H9 (cell line): ENCODE data around the gene FBXW9. TPM values are rescaled to one million over a fixed set of nuclear protein-coding genes. Genes with fewer than 3 reads are reported as not detected.

Experiments used
- DNase-seq: peaks from one replicate; pipeline ENCODE4 v3.0.0-alpha.2; 2017
- H2AFZ ChIP-seq: one replicate; pipeline ENCODE4 v1.6.1; 2013; ENCODE audit warnings: mild to moderate bottlenecking, low read length, control low read depth, moderate library complexity
- H2AK5ac ChIP-seq: 2 replicates; pipeline ENCODE4 v1.6.1; 2013; ENCODE audit warnings: low read length, control low read depth, mixed read lengths; ENCODE audit not compliant: insufficient read length
- H2BK120ac ChIP-seq: one replicate; pipeline ENCODE4 v1.6.1; 2013; ENCODE audit warnings: low read depth, mild to moderate bottlenecking, low read length, control low read depth, inconsistent platforms; ENCODE audit not compliant: poor library complexity, severe bottlenecking
- H2BK12ac ChIP-seq: 2 replicates; pipeline ENCODE4 v1.6.1; 2013; ENCODE audit warnings: low read length, control low read depth, mixed read lengths, low read depth; ENCODE audit not compliant: insufficient read length
- H2BK15ac ChIP-seq: 2 replicates; pipeline ENCODE4 v1.6.1; 2013; ENCODE audit warnings: low read depth, low read length, control low read depth
- H2BK20ac ChIP-seq: one replicate; pipeline ENCODE4 v1.6.1; 2013; ENCODE audit warnings: low read depth, mild to moderate bottlenecking, low read length, control low read depth, inconsistent platforms; ENCODE audit not compliant: poor library complexity, severe bottlenecking
- H2BK5ac ChIP-seq: 2 replicates; pipeline ENCODE4 v1.6.1; 2013; ENCODE audit warnings: low read length, control low read depth, mixed read lengths; ENCODE audit not compliant: insufficient read length
- H3K14ac ChIP-seq: 2 replicates; pipeline ENCODE4 v1.6.1; 2013; ENCODE audit warnings: low read length, control low read depth; ENCODE audit not compliant: insufficient read depth
- H3K18ac ChIP-seq: 2 replicates; pipeline ENCODE4 v1.6.1; 2013; ENCODE audit warnings: low read depth, mild to moderate bottlenecking, mixed read lengths, low read length, control low read depth; ENCODE audit not compliant: insufficient read length
- H3K23ac ChIP-seq: 2 replicates; pipeline ENCODE4 v1.6.1; 2013; ENCODE audit warnings: low read length, control low read depth, mixed read lengths, low read depth; ENCODE audit not compliant: insufficient read length
- H3K23me2 ChIP-seq: 2 replicates; pipeline ENCODE4 v1.6.1; 2013; ENCODE audit warnings: low read depth, mild to moderate bottlenecking, mixed read lengths, low read length, control low read depth; ENCODE audit not compliant: insufficient read length, poor library complexity, severe bottlenecking
- H3K27ac ChIP-seq: 2 replicates; pipeline ENCODE4 v1.5.1; 2013; ENCODE audit warnings: low read length, control low read depth, mixed read lengths, low read depth; ENCODE audit not compliant: insufficient read length
- H3K27me3 ChIP-seq: 2 replicates; pipeline ENCODE4 v1.6.1; 2013; ENCODE audit warnings: low read length, control low read depth, inconsistent platforms; ENCODE audit not compliant: insufficient read depth
- H3K4ac ChIP-seq: 2 replicates; pipeline ENCODE4 v1.6.1; 2013; ENCODE audit warnings: low read depth, mild to moderate bottlenecking, control low read depth, inconsistent platforms, low read length, moderate library complexity
- H3K4me1 ChIP-seq: 2 replicates; pipeline ENCODE4 v1.6.1; 2013; ENCODE audit warnings: low read length, control low read depth, inconsistent platforms; ENCODE audit not compliant: insufficient read depth
- H3K4me2 ChIP-seq: 2 replicates; pipeline ENCODE4 v1.6.1; 2013; ENCODE audit warnings: low read length, control low read depth, mixed read lengths; ENCODE audit not compliant: insufficient read length, insufficient read depth
- H3K56ac ChIP-seq: 2 replicates; pipeline ENCODE4 v1.6.1; 2013; ENCODE audit warnings: low read depth, mild to moderate bottlenecking, mixed read lengths, low read length, control low read depth; ENCODE audit not compliant: insufficient read length
- H3K79me1 ChIP-seq: 2 replicates; pipeline ENCODE4 v1.6.1; 2013; ENCODE audit warnings: low read depth, mild to moderate bottlenecking, moderate library complexity, low read length, control low read depth, inconsistent platforms; ENCODE audit not compliant: insufficient read depth, poor library complexity, severe bottlenecking
- H3K79me2 ChIP-seq: 2 replicates; pipeline ENCODE4 v1.6.1; 2013; ENCODE audit warnings: low read length, control low read depth, inconsistent platforms; ENCODE audit not compliant: insufficient read depth
- H3K9ac ChIP-seq: 2 replicates; pipeline ENCODE4 v1.6.1; 2013; ENCODE audit warnings: low read length, control low read depth, mixed read lengths; ENCODE audit not compliant: insufficient read length; ENCODE audit errors: extremely low read depth
- H3K9me3 ChIP-seq: one replicate; pipeline ENCODE4 v1.6.1; 2013; ENCODE audit warnings: low read depth, low read length, inconsistent platforms; ENCODE audit not compliant: control insufficient read depth
- H3T11ph ChIP-seq: one replicate; pipeline ENCODE4 v1.6.1; 2013; ENCODE audit warnings: mild to moderate bottlenecking, low read length, control low read depth, inconsistent platforms
- H4K20me1 ChIP-seq: one replicate; pipeline ENCODE4 v1.6.1; 2013; ENCODE audit not compliant: control insufficient read depth, insufficient read length, insufficient read depth
- H4K5ac ChIP-seq: 2 replicates; pipeline ENCODE4 v1.6.1; 2013; ENCODE audit warnings: low read depth, mild to moderate bottlenecking, mixed read lengths, low read length, control low read depth; ENCODE audit not compliant: insufficient read length
- H4K8ac ChIP-seq: replicated peaks from 2 replicates; pipeline ENCODE4 v1.6.1; 2013; ENCODE audit warnings: low read length, control low read depth, mixed read lengths, low read depth; ENCODE audit not compliant: insufficient read length
- H4K91ac ChIP-seq: 2 replicates; pipeline ENCODE4 v1.6.1; 2013; ENCODE audit warnings: low read depth, mild to moderate bottlenecking, moderate library complexity, mixed read lengths, low read length, control low read depth; ENCODE audit not compliant: insufficient read length
- H3K27ac Mint-ChIP-seq, 3 experiments: 2 replicates in 2 of 3; 3 replicates in 1 of 3; pipeline ENCODE4 v1.8.0; 2020 to 2021; ENCODE audit warnings: mixed read lengths in 3 of 3, mild to moderate bottlenecking in 1 of 3, moderate library complexity in 1 of 3
- H3K27me3 Mint-ChIP-seq: 2 replicates; pipeline ENCODE4 v1.8.0; 2021; ENCODE audit warnings: low read depth, mild to moderate bottlenecking, moderate library complexity, mixed read lengths
- H3K36me3 Mint-ChIP-seq, 3 experiments: 2 replicates in 2 of 3; 3 replicates in 1 of 3; pipeline ENCODE4 v1.8.0; 2020 to 2021; ENCODE audit warnings: low read depth in 3 of 3, mixed read lengths in 3 of 3; ENCODE audit not compliant: insufficient read depth in 1 of 3
- H3K4me1 Mint-ChIP-seq, 2 experiments: 2 replicates each; pipeline ENCODE4 v1.8.0; 2020; ENCODE audit warnings: mixed read lengths in 2 of 2
- H3K4me3 Mint-ChIP-seq, 2 experiments: 2 replicates in 1 of 2; 3 replicates in 1 of 2; pipeline ENCODE4 v1.8.0; 2020 to 2021; ENCODE audit warnings: mild to moderate bottlenecking in 2 of 2, mixed read lengths in 2 of 2, moderate library complexity in 1 of 2
- H3K9me3 Mint-ChIP-seq, 2 experiments: 2 replicates in 1 of 2; 3 replicates in 1 of 2; pipeline ENCODE4 v1.8.0; 2020; ENCODE audit warnings: mild to moderate bottlenecking in 2 of 2, mixed read lengths in 2 of 2, moderate library complexity in 1 of 2
- WGBS: extraction: QIAGEN DNeasy Blood & Tissue Kit; methylation state at CpG from one replicate; pipeline ENCODE4 v1.1.7; 2013; ENCODE audit warnings: missing lambda C conversion rate, low lambda C conversion rate, mixed read lengths; ENCODE audit not compliant: insufficient read length; ENCODE audit errors: extremely low coverage; 5-methylcytosine and 5-hydroxymethylcytosine counted together
- total RNA-seq: library from RNA; stranded (reverse); gene quantifications from 2 replicates; pipeline ENCODE4 v1.2.1, GENCODE V29; 2021
- TF ChIP-seq, protein P1 (sequence below): fragments of 200-600 bp; sonication (generic); conservative IDR thresholded peaks from 3 replicates; pipeline ENCODE4 v1.8.0; 2021; ENCODE audit warnings: antibody characterized with exemption, mild to moderate bottlenecking

Gene FBXW9
- total RNA-seq, 1 experiment from 2014 or later: 11.7 TPM

DNA sequence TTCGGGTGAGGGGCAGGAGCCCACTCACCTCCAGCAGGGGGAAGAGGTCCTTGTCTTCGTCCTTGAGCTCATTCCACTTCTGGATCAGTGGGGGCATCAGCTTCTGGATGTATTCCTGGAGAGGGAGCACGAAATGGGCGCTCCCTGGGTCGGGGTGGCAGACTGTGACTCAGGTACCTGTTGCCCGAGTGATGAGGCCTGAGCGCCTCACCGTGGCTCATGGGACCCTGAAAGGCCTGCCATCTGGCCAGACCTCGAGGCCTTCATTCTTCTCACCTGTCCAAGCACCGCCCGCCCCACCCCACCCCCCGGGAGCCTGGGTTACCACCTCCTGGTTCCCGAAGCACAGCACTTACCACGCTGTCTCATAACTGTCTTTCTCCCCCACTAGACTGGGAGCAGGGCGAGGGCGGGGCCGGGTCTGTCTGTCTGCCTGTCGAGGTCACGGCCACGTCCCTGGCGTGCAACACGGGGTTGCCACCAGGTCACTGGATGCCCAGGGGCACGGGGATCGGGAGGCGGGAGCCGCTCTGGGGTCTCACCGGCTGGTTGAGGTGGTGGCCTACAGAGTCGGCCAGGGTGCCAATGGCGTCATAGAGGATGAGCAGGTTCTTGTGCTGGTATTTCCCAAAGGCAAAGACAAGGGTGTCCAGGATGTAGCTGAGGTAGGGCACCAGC is 9.4 kb upstream of the FBXW9 start:
- Histone ChIP-seq H3K79me2 (no peaks in the 10 kb centered on the region), H2BK120ac (no peak overlapping the region), H3T11ph (no peak overlapping the region), H4K5ac (no peak overlapping the region), H2BK15ac (no peak overlapping the region), H4K20me1 (no peaks in the 10 kb centered on the region), H3K9ac (no peak overlapping the region), H4K91ac (no peak overlapping the region), H3K27me3 (no peaks in the 10 kb centered on the region), H3K23me2 (no peaks in the 10 kb centered on the region), H2AK5ac (no peak overlapping the region), H3K9me3 (no peaks in the 10 kb centered on the region), H3K27ac (no peak overlapping the region), H3K79me1 (no peaks in the 10 kb centered on the region), H2BK20ac (no peak overlapping the region), H2BK5ac (no peak overlapping the region), H3K14ac (no peak overlapping the region), H3K56ac (no peak overlapping the region), H3K23ac (no peak overlapping the region), H3K4ac (no peak overlapping the region), H4K8ac (no peak overlapping the region), H2AFZ (no peak overlapping the region), H2BK12ac (no peak overlapping the region), H3K18ac (no peak overlapping the region), H3K4me2 (no peak overlapping the region), H3K4me1 (no peaks in the 10 kb centered on the region)
- Mint-ChIP-seq H3K4me1 (peaks cover 7 to 14% of the 10 kb centered on the region in 2 experiments), H3K9me3 (no peaks in the 10 kb centered on the region; a peak in 1 of 5 replicates), H3K27me3 (no peaks in the 10 kb centered on the region; the same call in 1 of the 2 replicates), H3K36me3 (peaks cover 59 to 90% (median 83%) of the 10 kb centered on the region in 3 experiments), H3K4me3 (no peak overlapping the region), H3K27ac (0 out of 7 replicates have a peak overlapping the region, but pooled peaks of 1 of the 3 experiments have one; percentile 35)
- TF ChIP-seq, protein P1, sequence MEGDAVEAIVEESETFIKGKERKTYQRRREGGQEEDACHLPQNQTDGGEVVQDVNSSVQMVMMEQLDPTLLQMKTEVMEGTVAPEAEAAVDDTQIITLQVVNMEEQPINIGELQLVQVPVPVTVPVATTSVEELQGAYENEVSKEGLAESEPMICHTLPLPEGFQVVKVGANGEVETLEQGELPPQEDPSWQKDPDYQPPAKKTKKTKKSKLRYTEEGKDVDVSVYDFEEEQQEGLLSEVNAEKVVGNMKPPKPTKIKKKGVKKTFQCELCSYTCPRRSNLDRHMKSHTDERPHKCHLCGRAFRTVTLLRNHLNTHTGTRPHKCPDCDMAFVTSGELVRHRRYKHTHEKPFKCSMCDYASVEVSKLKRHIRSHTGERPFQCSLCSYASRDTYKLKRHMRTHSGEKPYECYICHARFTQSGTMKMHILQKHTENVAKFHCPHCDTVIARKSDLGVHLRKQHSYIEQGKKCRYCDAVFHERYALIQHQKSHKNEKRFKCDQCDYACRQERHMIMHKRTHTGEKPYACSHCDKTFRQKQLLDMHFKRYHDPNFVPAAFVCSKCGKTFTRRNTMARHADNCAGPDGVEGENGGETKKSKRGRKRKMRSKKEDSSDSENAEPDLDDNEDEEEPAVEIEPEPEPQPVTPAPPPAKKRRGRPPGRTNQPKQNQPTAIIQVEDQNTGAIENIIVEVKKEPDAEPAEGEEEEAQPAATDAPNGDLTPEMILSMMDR: no peak
- WGBS: no CpG with 5 or more reads among the region's 29 CpGs
- no peak for DNase-seq
